ENCODE results near the gene NOP53.

GRCh38 chr19:47756627-47756929 is 11.2 kb downstream of the NOP53 start:
- TF ChIP-seq RAD21 (CRISPR knock-in tag; IDR thresholded peaks at IDR 0.05) = no peak
- TF ChIP-seq REST (IDR thresholded peaks at IDR 0.05; ENCODE audit: borderline replicate concordance in 1 of 2, low read depth in 1 of 2, low read length in 2 of 2) = no peak
- no peak for TF ChIP-seq IRF1 (CRISPR knock-in tag; IDR thresholded peaks at IDR 0.05; ENCODE audit: low read depth)
- no peak for TF ChIP-seq SMARCC2 (IDR thresholded peaks at IDR 0.05)
- TF ChIP-seq TARDBP (CRISPR knock-in tag; IDR thresholded peaks at IDR 0.05) = no peak
- no peak for TF ChIP-seq CTCF (CRISPR knock-in tag; IDR thresholded peaks at IDR 0.05)
- no peak for TF ChIP-seq NFIB (CRISPR knock-in tag; IDR thresholded peaks at IDR 0.05; ENCODE audit: borderline replicate concordance)
